HG02623 (cell line): Measurements from ENCODE around the gene MCC.

Experiments used
- ATAC-seq: cut with Tn5 transposase; IDR thresholded peaks from one replicate; pipeline ENCODE4 v1.9.1; 2021; ENCODE audit warnings: moderate library complexity; ENCODE audit not compliant: unreplicated experiment

The MCC gene

GRCh38 chr5:113373426-113373825 is 114.8 kb downstream of the MCC start:
- ATAC-seq = no peak

- no peak for ATAC-seq
Observed at GRCh38 chr5:113371721-113372196, 116.5 kb downstream of the MCC start.

GRCh38 chr5:113367586-113367985 is 120.7 kb downstream of the MCC start:
- no peak for ATAC-seq

GRCh38 chr5:113364466-113364865 is 123.8 kb downstream of the MCC start:
- ATAC-seq = no peak

- no peak for ATAC-seq
Observed at GRCh38 chr5:113361701-113362100, 126.6 kb downstream of the MCC start.

GRCh38 chr5:113359419-113359818 is 128.8 kb downstream of the MCC start:
- no peak for ATAC-seq

GRCh38 chr5:113358696-113359095 is 129.6 kb downstream of the MCC start:
- no peak for ATAC-seq

- no peak for ATAC-seq
Observed at GRCh38 chr5:113357696-113358476, 130.4 kb downstream of the MCC start.

GRCh38 chr5:113356487-113356886 is 131.8 kb downstream of the MCC start:
- ATAC-seq = no peak

GRCh38 chr5:113354055-113354454 is 134.2 kb downstream of the MCC start:
- ATAC-seq = no peak

GRCh38 chr5:113347572-113347971 is 140.7 kb downstream of the MCC start:
- ATAC-seq = no peak

- no peak for ATAC-seq
Observed at GRCh38 chr5:113344973-113345940, 143.0 kb downstream of the MCC start.

GRCh38 chr5:113343343-113343742 is 144.9 kb downstream of the MCC start:
- ATAC-seq = no peak

GRCh38 chr5:113340537-113340936 is 147.7 kb downstream of the MCC start:
- no peak for ATAC-seq

- no peak for ATAC-seq
Observed at GRCh38 chr5:113338628-113339027, 149.6 kb downstream of the MCC start.

- ATAC-seq = no peak
Observed at GRCh38 chr5:113337515-113338415, 150.5 kb downstream of the MCC start.

- ATAC-seq = no peak
Observed at GRCh38 chr5:113336975-113337374, 151.3 kb downstream of the MCC start.

GRCh38 chr5:113333411-113333810 is 154.8 kb downstream of the MCC start:
- ATAC-seq = no peak

- ATAC-seq = no peak
Observed at GRCh38 chr5:113331209-113331551, 157.1 kb downstream of the MCC start.

- peak; percentile 79 for ATAC-seq
Observed at GRCh38 chr5:113330533-113331208, 157.6 kb downstream of the MCC start.
